K562 (cell line): ENCODE results near the gene IL34. TPM values are rescaled to one million over a fixed set of nuclear protein-coding genes. Genes with fewer than 3 reads are reported as not detected.
A peak's percentile ranks its signal among the peaks of the same experiment; 100 is the strongest.

Source experiments
- ARHGAP35 ChIP-seq: fragments of 450-650 bp; IDR thresholded peaks from 2 replicates; pipeline ENCODE4 v1.6.1; 2018; ENCODE audit not compliant: partially characterized antibody
- ARID1B ChIP-seq: fragments of 450-650 bp; IDR thresholded peaks from 2 replicates; pipeline ENCODE4 v1.6.1; 2016; ENCODE audit warnings: antibody characterized with exemption, mild to moderate bottlenecking, inconsistent platforms
- ATF1 ChIP-seq, 2 experiments: fragments of 450-650 bp in 1 of 2; IDR thresholded peaks; 2 replicates each; pipeline ENCODE4 v1.6.1; 2016; ENCODE audit warnings: missing compliant biosample characterization in 1 of 2, missing genetic modification characterization in 1 of 2
- CHD1 ChIP-seq: fragments of 200-600 bp; sonication (generic); IDR thresholded peaks from one replicate; pipeline ENCODE4 v1.6.1; 2012; ENCODE audit warnings: mild to moderate bottlenecking, moderate library complexity, low read length, inconsistent platforms
- CREB1 ChIP-seq, 2 experiments: sonication (generic) in 1 of 2; formaldehyde crosslinking in 1 of 2; IDR thresholded peaks; 2 replicates each; pipeline versions ENCODE4 v1.6.1 to v1.8.0; 2012 to 2022; ENCODE audit warnings: inconsistent platforms in 1 of 2, mild to moderate bottlenecking in 1 of 2, missing genetic modification reagents in 1 of 2, moderate library complexity in 1 of 2
- CSDE1 ChIP-seq, 2 experiments: fragments of 450-650 bp; IDR thresholded peaks; 2 replicates each; pipeline ENCODE4 v1.6.1; 2016; ENCODE audit warnings: mild to moderate bottlenecking in 1 of 2
- GTF2F1 ChIP-seq: IDR thresholded peaks from 2 replicates; pipeline ENCODE4 v1.6.1; 2011; ENCODE audit warnings: low read depth, low read length, improper control_type of control experiment
- HDAC2 ChIP-seq: fragments of 450-650 bp; IDR thresholded peaks from 2 replicates; pipeline ENCODE4 v1.6.1; 2016; ENCODE audit warnings: mild to moderate bottlenecking
- KAT2B ChIP-seq: IDR thresholded peaks from one replicate; pipeline ENCODE4 v1.6.1; 2012; ENCODE audit warnings: low read depth, mild to moderate bottlenecking, control low read depth, inconsistent platforms, low read length, moderate library complexity
- MAFF ChIP-seq: IDR thresholded peaks from 2 replicates; pipeline ENCODE4 v1.6.1; 2012; ENCODE audit warnings: low read length, improper control_type of control experiment
- MCM7 ChIP-seq, 2 experiments: fragments of 450-650 bp; IDR thresholded peaks; 2 replicates each; pipeline ENCODE4 v1.6.1; 2016 to 2018
- SMARCA4 ChIP-seq: fragments of 450-650 bp; IDR thresholded peaks from 2 replicates; pipeline ENCODE4 v1.6.1; 2016
- TAF9B ChIP-seq: fragments of 450-650 bp; IDR thresholded peaks from 2 replicates; pipeline ENCODE4 v1.6.1; 2018; ENCODE audit warnings: mild to moderate bottlenecking; ENCODE audit not compliant: partially characterized antibody
- TBP ChIP-seq: optimal IDR thresholded peaks from 2 replicates; pipeline ENCODE3; 2011; ENCODE audit warnings: low read depth, low read length, improper control_type of control experiment
- ZNF134 ChIP-seq: fragments of 250-450 bp; sonication (Bioruptor Pico); conservative IDR thresholded peaks from 2 replicates; pipeline ENCODE4 v1.4.0; 2020
- ZNF311 ChIP-seq: fragments of 250-450 bp; sonication (Bioruptor Pico); IDR thresholded peaks from 2 replicates; pipeline ENCODE4 v1.4.0; 2020; ENCODE audit warnings: mild to moderate bottlenecking, moderate library complexity
- ZNF384 ChIP-seq: IDR thresholded peaks from 2 replicates; pipeline ENCODE4 v1.6.1; 2012; ENCODE audit warnings: low read depth, low read length, improper control_type of control experiment
- ZNF431 ChIP-seq: sonication (generic); formaldehyde crosslinking; IDR thresholded peaks from 2 replicates; pipeline ENCODE4 v1.8.0; 2022; ENCODE audit warnings: mild to moderate bottlenecking, missing genetic modification reagents
- polyA plus RNA-seq, 8 experiments: library from polyadenylated mRNA; depleted of rRNA in 4 of 8; stranded (reverse) in 5 of 8; unstranded in 3 of 8; fragments of >200 nt; fragmentation: Nextera tagmentation in 2 of 8; fragmentation: Illumina TruSeq in 1 of 8; extraction: Ambion mirVana in 2 of 8; extraction: Trizol in 1 of 8; gene quantifications; 2 replicates each; pipeline versions ENCODE4 v1.2.1 to v1.2.3, GENCODE V29; 2011 to 2014; ENCODE audit warnings: inconsistent platforms in 1 of 8, missing spikeins in 1 of 8
- total RNA-seq, 7 experiments: library from RNA; depleted of rRNA in 6 of 7; stranded (reverse); fragments of >200 nt in 6 of 7; fragmentation: Illumina TruSeq in 2 of 7; extraction: Trizol in 2 of 7; gene quantifications; 2 replicates each; pipeline versions ENCODE4 v1.2.1 to v1.2.3, GENCODE V29; 2011 to 2021; ENCODE audit warnings: low replicate concordance in 1 of 7
- TF ChIP-seq, protein P1 (sequence below): fragments of 150-350 bp; IDR thresholded peaks from 2 replicates; pipeline ENCODE4 v1.6.1; 2014; ENCODE audit warnings: low read depth, mild to moderate bottlenecking, low read length, borderline replicate concordance
- TF ChIP-seq, protein P2 (sequence below), 2 experiments: fragments of 150-350 bp in 1 of 2; IDR thresholded peaks; 2 replicates each; pipeline ENCODE4 v1.6.1; 2012 to 2016; ENCODE audit warnings: low read depth in 2 of 2, low read length in 2 of 2, mild to moderate bottlenecking in 1 of 2, moderate library complexity in 1 of 2

The IL34 gene
- total and polyA plus RNA-seq, 9 of the 15 experiments (the other 6 are each of a cell fraction or from before 2014, with no cell fraction given): 0.07 to 0.18 (median 0.10) TPM; not detected in 6

DNA sequence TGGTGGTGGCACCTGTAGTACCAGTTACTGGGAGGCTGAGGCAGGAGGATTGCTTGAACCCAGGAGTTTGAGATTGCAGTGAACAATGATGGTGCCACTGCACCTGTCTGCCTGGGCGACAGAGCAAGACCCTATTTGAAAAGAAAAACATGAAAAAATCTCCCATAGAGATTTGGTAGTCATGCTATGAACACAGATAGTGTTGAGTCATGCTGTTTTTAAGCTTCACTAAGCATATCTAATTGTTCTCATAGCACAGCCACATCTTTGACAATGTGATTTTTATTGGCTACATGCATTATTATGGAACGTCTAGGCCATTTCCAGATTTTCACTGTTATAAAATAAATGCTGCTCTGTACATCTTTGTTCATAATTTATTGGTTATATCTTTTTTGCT is 6.0 kb downstream of the IL34 start (continued):
- no peak for TF ChIP-seq ARHGAP35
- TF ChIP-seq CREB1 (IDR thresholded peaks at IDR 0.05): no peak
- TF ChIP-seq CREB1 (CRISPR knock-in tag; IDR thresholded peaks at IDR 0.05): no peak
- TF ChIP-seq MCM7 (IDR thresholded peaks at IDR 0.05): no peak
- TF ChIP-seq CHD1: no peak
- TF ChIP-seq MAFF: peak; percentile 51; the same call in 1 of the 2 replicates
- no peak for TF ChIP-seq GTF2F1
- TF ChIP-seq KAT2B: no peak
- TF ChIP-seq ZNF134 (CRISPR knock-in tag): no peak
- TF ChIP-seq SMARCA4: no peak
- TF ChIP-seq ZNF311 (CRISPR knock-in tag): no peak
- TF ChIP-seq TBP: no peak
- TF ChIP-seq, protein P1, sequence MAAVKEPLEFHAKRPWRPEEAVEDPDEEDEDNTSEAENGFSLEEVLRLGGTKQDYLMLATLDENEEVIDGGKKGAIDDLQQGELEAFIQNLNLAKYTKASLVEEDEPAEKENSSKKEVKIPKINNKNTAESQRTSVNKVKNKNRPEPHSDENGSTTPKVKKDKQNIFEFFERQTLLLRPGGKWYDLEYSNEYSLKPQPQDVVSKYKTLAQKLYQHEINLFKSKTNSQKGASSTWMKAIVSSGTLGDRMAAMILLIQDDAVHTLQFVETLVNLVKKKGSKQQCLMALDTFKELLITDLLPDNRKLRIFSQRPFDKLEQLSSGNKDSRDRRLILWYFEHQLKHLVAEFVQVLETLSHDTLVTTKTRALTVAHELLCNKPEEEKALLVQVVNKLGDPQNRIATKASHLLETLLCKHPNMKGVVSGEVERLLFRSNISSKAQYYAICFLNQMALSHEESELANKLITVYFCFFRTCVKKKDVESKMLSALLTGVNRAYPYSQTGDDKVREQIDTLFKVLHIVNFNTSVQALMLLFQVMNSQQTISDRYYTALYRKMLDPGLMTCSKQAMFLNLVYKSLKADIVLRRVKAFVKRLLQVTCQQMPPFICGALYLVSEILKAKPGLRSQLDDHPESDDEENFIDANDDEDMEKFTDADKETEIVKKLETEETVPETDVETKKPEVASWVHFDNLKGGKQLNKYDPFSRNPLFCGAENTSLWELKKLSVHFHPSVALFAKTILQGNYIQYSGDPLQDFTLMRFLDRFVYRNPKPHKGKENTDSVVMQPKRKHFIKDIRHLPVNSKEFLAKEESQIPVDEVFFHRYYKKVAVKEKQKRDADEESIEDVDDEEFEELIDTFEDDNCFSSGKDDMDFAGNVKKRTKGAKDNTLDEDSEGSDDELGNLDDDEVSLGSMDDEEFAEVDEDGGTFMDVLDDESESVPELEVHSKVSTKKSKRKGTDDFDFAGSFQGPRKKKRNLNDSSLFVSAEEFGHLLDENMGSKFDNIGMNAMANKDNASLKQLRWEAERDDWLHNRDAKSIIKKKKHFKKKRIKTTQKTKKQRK: no peak
- no peak for TF ChIP-seq ZNF384
- TF ChIP-seq, protein P2, sequence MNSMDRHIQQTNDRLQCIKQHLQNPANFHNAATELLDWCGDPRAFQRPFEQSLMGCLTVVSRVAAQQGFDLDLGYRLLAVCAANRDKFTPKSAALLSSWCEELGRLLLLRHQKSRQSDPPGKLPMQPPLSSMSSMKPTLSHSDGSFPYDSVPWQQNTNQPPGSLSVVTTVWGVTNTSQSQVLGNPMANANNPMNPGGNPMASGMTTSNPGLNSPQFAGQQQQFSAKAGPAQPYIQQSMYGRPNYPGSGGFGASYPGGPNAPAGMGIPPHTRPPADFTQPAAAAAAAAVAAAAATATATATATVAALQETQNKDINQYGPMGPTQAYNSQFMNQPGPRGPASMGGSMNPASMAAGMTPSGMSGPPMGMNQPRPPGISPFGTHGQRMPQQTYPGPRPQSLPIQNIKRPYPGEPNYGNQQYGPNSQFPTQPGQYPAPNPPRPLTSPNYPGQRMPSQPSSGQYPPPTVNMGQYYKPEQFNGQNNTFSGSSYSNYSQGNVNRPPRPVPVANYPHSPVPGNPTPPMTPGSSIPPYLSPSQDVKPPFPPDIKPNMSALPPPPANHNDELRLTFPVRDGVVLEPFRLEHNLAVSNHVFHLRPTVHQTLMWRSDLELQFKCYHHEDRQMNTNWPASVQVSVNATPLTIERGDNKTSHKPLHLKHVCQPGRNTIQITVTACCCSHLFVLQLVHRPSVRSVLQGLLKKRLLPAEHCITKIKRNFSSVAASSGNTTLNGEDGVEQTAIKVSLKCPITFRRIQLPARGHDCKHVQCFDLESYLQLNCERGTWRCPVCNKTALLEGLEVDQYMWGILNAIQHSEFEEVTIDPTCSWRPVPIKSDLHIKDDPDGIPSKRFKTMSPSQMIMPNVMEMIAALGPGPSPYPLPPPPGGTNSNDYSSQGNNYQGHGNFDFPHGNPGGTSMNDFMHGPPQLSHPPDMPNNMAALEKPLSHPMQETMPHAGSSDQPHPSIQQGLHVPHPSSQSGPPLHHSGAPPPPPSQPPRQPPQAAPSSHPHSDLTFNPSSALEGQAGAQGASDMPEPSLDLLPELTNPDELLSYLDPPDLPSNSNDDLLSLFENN (IDR thresholded peaks at IDR 0.05; ENCODE audit: low read depth in 2 of 2, low read length in 2 of 2): no peak
- TF ChIP-seq HDAC2: no peak
- TF ChIP-seq ARID1B: no peak
- no peak for TF ChIP-seq TAF9B
- no peak for TF ChIP-seq ATF1 (CRISPR knock-in tag; IDR thresholded peaks at IDR 0.05)
- TF ChIP-seq ATF1 (tag; IDR thresholded peaks at IDR 0.05): no peak
- TF ChIP-seq CSDE1 (IDR thresholded peaks at IDR 0.05): no peak
- TF ChIP-seq ZNF431 (CRISPR knock-in tag): no peak
